ENCODE measurements around the gene AHR. TPM values are rescaled to one million over a fixed set of nuclear protein-coding genes. Genes with fewer than 3 reads are reported as not detected.

Gene AHR
- total RNA-seq, 1 experiment from 2014 or later, result 280 TPM

GRCh38 chr7:17320657-17321056, 22.2 kb downstream of the AHR start:
- no peaks in the 10 kb centered on the region for H3K9me3 Mint-ChIP-seq (ENCODE audit: low read depth, unreplicated experiment)

GRCh38 chr7:17325364-17325763, 26.9 kb downstream of the AHR start:
- Mint-ChIP-seq H3K36me3 (ENCODE audit: insufficient read depth, unreplicated experiment) (peaks cover 95% of the 10 kb centered on the region), H3K9me3 (ENCODE audit: low read depth, unreplicated experiment) (no peaks in the 10 kb centered on the region), H3K27ac (ENCODE audit: unreplicated experiment) (peak overlapping the region; percentile 96), H3K27me3 (ENCODE audit: unreplicated experiment) (no peaks in the 10 kb centered on the region), H3K4me1 (ENCODE audit: low read depth, unreplicated experiment) (peaks cover 65% of the 10 kb centered on the region), H3K4me3 (ENCODE audit: low read depth, unreplicated experiment) (peak overlapping the region; percentile 35)
- TF ChIP-seq CTCF (IDR thresholded peaks at IDR 0.05; ENCODE audit: unreplicated experiment), result no peak
- BruUV-seq (replicated peaks), result no TSS peak
- DNase-seq, result peak; percentile 48
- intact Hi-C loops (cut with micrococcal nuclease; ENCODE audit: unreplicated experiment), result loop anchor here (2.0 kb wide), 1 partner anchor 17 kb away; no protein-coding TSS in a partner anchor
- CTCF ChIA-PET, result interaction anchor here (0.7 to 2.1 kb wide), 6 partner anchors 16 to 355 kb away, joined by 3 to 4 read pairs (median 3); no protein-coding TSS in a partner anchor

More at GRCh38 chr7:17320657-17321056, 22.2 kb downstream of the AHR start:
- Mint-ChIP-seq H3K36me3 (ENCODE audit: insufficient read depth, unreplicated experiment) (peaks cover 91% of the 10 kb centered on the region), H3K27ac (ENCODE audit: unreplicated experiment) (peak overlapping the region; percentile 93), H3K4me3 (ENCODE audit: low read depth, unreplicated experiment) (peak overlapping the region; percentile 2), H3K27me3 (ENCODE audit: unreplicated experiment) (no peaks in the 10 kb centered on the region), H3K4me1 (ENCODE audit: low read depth, unreplicated experiment) (peaks cover 69% of the 10 kb centered on the region)
- DNase-seq, result no peak
- BruUV-seq (replicated peaks), result no TSS peak
- intact Hi-C loops (cut with micrococcal nuclease; ENCODE audit: unreplicated experiment), result no loop called here
- CTCF ChIA-PET, result interaction anchor here (0.7 to 1.2 kb wide), 3 partner anchors 7 to 503 kb away, joined by 3 to 4 read pairs (median 3); no protein-coding TSS in a partner anchor
- no peak for TF ChIP-seq CTCF (IDR thresholded peaks at IDR 0.05; ENCODE audit: unreplicated experiment)

GRCh38 chr7:17326378-17326777, 27.9 kb downstream of the AHR start:
- Mint-ChIP-seq H3K27ac (ENCODE audit: unreplicated experiment) (peak overlapping the region; percentile 96), H3K4me1 (ENCODE audit: low read depth, unreplicated experiment) (peaks cover 58% of the 10 kb centered on the region), H3K36me3 (ENCODE audit: insufficient read depth, unreplicated experiment) (peaks cover 96% of the 10 kb centered on the region), H3K4me3 (ENCODE audit: low read depth, unreplicated experiment) (no peak overlapping the region), H3K27me3 (ENCODE audit: unreplicated experiment) (no peaks in the 10 kb centered on the region), H3K9me3 (ENCODE audit: low read depth, unreplicated experiment) (no peaks in the 10 kb centered on the region)
- no peak for TF ChIP-seq CTCF (IDR thresholded peaks at IDR 0.05; ENCODE audit: unreplicated experiment)
- intact Hi-C loops (cut with micrococcal nuclease; ENCODE audit: unreplicated experiment), result no loop called here
- no peak for DNase-seq
- CTCF ChIA-PET, result interaction anchor here (1.0 to 2.1 kb wide), 5 partner anchors 10 to 197 kb away, joined by 3 to 4 read pairs (median 3); no protein-coding TSS in a partner anchor
- no TSS peak for BruUV-seq (replicated peaks)

- no peak for TF ChIP-seq CTCF (IDR thresholded peaks at IDR 0.05; ENCODE audit: unreplicated experiment)
- no peaks in the 10 kb centered on the region for H3K9me3 Mint-ChIP-seq (ENCODE audit: low read depth, unreplicated experiment)
- peaks cover 66% of the 10 kb centered on the region for H3K4me1 Mint-ChIP-seq (ENCODE audit: low read depth, unreplicated experiment)
- no peak for DNase-seq
- no peaks in the 10 kb centered on the region for H3K27me3 Mint-ChIP-seq (ENCODE audit: unreplicated experiment)
- H3K36me3 Mint-ChIP-seq (ENCODE audit: insufficient read depth, unreplicated experiment), result peaks cover 97% of the 10 kb centered on the region
- no peak overlapping the region for H3K4me3 Mint-ChIP-seq (ENCODE audit: low read depth, unreplicated experiment)
- no TSS peak for BruUV-seq (replicated peaks)
- H3K27ac Mint-ChIP-seq (ENCODE audit: unreplicated experiment), result peak overlapping the region; percentile 48
- CTCF ChIA-PET, result interaction anchor here (1.0 kb wide), 1 partner anchor 14 kb away, joined by 3 read pairs; no protein-coding TSS in a partner anchor
- intact Hi-C loops (cut with micrococcal nuclease; ENCODE audit: unreplicated experiment), result no loop called here
Observed at GRCh38 chr7:17328641-17329040, 30.2 kb downstream of the AHR start.

All from Calu3 (cell line).